Kidney epithelial cell (primary cell): Measurements from ENCODE around the gene KLHL12. TPM values are rescaled to one million over a fixed set of nuclear protein-coding genes. Genes with fewer than 3 reads are reported as not detected.

ENCODE experiments used
- DNase-seq: peaks from one replicate; pipeline ENCODE4 v3.0.0-alpha.2; 2010; ENCODE audit warnings: low read depth
- H3K27me3 ChIP-seq: 2 replicates; pipeline ENCODE4 v1.6.0; 2011; ENCODE audit warnings: low read length; ENCODE audit not compliant: control insufficient read depth, insufficient read depth
- H3K36me3 ChIP-seq: 2 replicates; pipeline ENCODE4 v1.5.1; 2011; ENCODE audit warnings: low read length; ENCODE audit not compliant: control insufficient read depth, insufficient read depth
- H3K4me3 ChIP-seq: 2 replicates; pipeline ENCODE4 v1.5.1; 2011; ENCODE audit warnings: low read depth, mild to moderate bottlenecking, control low read depth, low read length
- CTCF ChIP-seq: IDR thresholded peaks from 2 replicates; pipeline ENCODE4 v1.5.1; 2011; ENCODE audit warnings: mild to moderate bottlenecking, moderate library complexity, low read length, control low read depth, inconsistent platforms; ENCODE audit not compliant: insufficient read depth, poor library complexity, severe bottlenecking
- total RNA-seq: library from RNA; depleted of rRNA; stranded (reverse); fragments of >200 nt; gene quantifications from 2 replicates; pipeline ENCODE4 v1.2.3, GENCODE V29; 2015

The KLHL12 gene
- total RNA-seq, 1 donor from 2014 or later = 23.4 TPM

GRCh38 chr1:202968351-202968750, 41.3 kb upstream of the KLHL12 start:
- Histone ChIP-seq H3K27me3 (no peaks in the 10 kb centered on the region), H3K36me3 (no peaks in the 10 kb centered on the region), H3K4me3 (no peak overlapping the region)
- TF ChIP-seq CTCF = no peak
- DNase-seq = no peak

- no peaks in the 10 kb centered on the region for H3K27me3 ChIP-seq
- no peak for TF ChIP-seq CTCF
- H3K36me3 ChIP-seq = no peaks in the 10 kb centered on the region
- peak overlapping the region; percentile 95 for H3K4me3 ChIP-seq
- DNase-seq = peak; percentile 5
Measured at GRCh38 chr1:202967684-202968281, 40.7 kb upstream of the KLHL12 start.

GRCh38 chr1:202966006-202966898, 39.2 kb upstream of the KLHL12 start:
- no peaks in the 10 kb centered on the region for H3K36me3 ChIP-seq
- DNase-seq = no peak
- no peak for TF ChIP-seq CTCF
- H3K27me3 ChIP-seq = no peaks in the 10 kb centered on the region
- peak overlapping the region; percentile 95 for H3K4me3 ChIP-seq

- no peak for DNase-seq
- no peaks in the 10 kb centered on the region for H3K36me3 ChIP-seq
- H3K27me3 ChIP-seq = no peaks in the 10 kb centered on the region
- no peak overlapping the region for H3K4me3 ChIP-seq
- TF ChIP-seq CTCF = no peak
Measured at GRCh38 chr1:202965422-202965821, 38.4 kb upstream of the KLHL12 start.

GRCh38 chr1:202964791-202965410, 37.9 kb upstream of the KLHL12 start:
- Histone ChIP-seq H3K36me3 (no peaks in the 10 kb centered on the region), H3K4me3 (no peak overlapping the region), H3K27me3 (no peaks in the 10 kb centered on the region)
- no peak for DNase-seq
- no peak for TF ChIP-seq CTCF
